ENCODE measurements around the gene DPM2.

Gene DPM2

GRCh38 chr9:127937388-127938297 lies at the start of gene DPM2:
Gene DPM2, minus strand, starts transcription at chr9:127937854. Its CDS starts 34 bp downstream, at chr9:127937820.
- DNase-seq: peak; percentile 42

- DNase-seq: no peak
Observed at GRCh38 chr9:127987103-127987614, 49.5 kb upstream of the DPM2 start.

- no peak for DNase-seq
Observed at GRCh38 chr9:127985011-127985410, 47.4 kb upstream of the DPM2 start.

- DNase-seq: no peak
Observed at GRCh38 chr9:127983847-127984289, 46.2 kb upstream of the DPM2 start.

GRCh38 chr9:127982912-127983311 lies 45.3 kb upstream of the DPM2 start:
- DNase-seq: no peak

DNA sequence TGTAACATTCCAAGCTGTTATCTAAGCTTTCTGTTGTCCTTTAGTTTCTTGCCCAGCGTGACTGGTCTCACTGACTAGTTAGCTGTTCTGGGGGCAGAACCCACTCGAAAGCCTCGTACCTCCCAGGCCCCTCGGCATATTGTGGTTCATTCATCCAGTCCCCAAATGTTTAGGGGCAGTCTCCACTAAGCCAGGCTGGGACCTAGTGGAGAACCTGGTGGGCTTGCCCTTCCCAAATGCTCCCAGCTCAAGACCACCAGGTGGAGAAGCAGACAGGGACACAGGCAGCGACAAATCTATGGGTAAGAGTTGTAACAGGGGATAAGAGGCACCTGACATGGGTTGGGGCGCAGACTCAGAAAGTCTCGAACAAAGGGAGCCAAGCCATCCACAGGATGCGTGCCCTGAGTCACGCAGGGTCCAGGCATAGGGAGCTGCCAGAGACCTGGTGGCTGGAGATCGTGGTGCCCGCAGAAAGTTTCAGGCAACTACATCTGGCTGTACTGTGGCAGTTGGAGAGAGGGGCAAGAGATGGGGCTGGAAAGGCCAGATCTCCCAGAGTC lies 44.0 kb upstream of the DPM2 start:
- no peak for DNase-seq

DNA sequence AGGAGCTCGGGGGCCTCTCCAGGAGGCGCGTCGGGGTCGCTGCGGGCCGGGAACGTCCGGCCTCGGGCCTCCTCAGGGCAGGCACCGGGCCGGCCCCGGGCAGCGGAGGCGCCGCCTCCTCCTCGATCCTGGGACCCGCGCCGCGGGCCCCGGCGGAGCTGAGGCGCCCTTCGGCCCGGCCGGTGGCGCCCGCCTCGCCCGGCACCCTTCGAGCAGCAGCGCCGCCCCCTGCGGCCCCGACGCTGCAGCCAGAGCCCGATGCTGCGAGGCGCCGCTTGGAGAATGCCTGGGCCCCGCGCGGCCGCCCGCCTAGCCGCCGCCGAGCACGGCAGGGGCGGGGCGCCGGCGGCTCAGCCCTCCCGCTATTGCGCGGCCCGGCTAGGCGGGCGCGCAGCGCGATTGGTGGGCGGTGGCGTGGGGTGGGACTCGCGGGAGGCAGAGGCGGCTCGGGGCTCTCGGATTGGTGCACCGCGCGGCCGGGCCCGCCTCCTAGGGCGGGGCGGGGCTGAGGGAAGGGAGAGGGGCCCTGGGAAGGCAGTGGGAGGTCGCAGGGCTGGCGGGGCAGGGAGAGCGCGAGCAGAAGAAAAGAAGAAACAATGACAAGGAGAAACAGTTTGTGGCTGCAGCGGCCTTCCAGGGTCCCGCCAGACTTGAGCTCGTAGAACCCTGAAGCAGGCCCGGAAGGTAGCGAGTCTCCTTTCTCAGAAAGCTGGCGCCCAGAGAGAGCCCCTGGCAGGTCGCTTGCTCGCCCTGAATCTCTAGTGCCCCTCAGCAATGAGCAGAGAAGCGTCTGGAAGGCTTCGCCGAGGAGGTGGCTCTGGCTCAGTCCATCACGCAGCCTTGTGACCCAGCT lies 43.3 kb upstream of the DPM2 start, which contains the start of gene EEIG1:
TSS of gene EEIG1 (minus strand) at position 284 of the 853 bp plus-strand sequence. CDS start 852 bp downstream, outside the sequence.
- DNase-seq: peak; percentile 81 to 88

DNA sequence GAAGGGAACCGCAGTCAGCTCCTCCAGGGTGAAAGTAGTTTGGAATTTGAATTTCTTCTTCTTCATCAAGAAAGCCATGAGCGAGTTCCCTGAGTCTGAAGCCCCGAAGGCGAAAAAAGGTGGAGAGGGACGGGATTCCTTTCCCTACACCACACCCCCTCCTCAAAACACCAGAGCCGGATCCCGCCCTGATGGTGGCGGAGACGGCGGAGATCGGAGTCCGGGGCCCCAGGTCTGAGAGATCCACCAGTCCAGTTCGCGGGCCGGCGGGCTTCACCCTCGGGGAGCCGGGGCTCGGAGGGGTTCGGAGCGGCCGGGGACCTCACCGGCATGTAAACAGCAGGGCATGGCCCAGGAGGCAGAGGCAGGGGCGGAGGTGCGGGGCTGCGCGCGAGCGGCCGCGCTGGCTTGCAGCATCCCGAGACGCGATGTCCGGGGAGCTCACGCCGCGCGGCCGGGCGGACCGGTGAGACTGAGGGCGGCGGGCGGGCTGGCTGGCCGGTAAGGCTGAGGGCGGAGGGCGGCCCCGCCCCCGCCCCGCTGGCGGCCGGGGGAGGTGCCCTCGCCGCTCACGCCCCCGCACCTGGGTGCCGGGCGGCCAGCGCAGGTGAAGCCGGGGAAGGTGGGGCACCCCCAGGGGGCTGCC lies 42.5 kb upstream of the DPM2 start:
- no peak for DNase-seq

DNA sequence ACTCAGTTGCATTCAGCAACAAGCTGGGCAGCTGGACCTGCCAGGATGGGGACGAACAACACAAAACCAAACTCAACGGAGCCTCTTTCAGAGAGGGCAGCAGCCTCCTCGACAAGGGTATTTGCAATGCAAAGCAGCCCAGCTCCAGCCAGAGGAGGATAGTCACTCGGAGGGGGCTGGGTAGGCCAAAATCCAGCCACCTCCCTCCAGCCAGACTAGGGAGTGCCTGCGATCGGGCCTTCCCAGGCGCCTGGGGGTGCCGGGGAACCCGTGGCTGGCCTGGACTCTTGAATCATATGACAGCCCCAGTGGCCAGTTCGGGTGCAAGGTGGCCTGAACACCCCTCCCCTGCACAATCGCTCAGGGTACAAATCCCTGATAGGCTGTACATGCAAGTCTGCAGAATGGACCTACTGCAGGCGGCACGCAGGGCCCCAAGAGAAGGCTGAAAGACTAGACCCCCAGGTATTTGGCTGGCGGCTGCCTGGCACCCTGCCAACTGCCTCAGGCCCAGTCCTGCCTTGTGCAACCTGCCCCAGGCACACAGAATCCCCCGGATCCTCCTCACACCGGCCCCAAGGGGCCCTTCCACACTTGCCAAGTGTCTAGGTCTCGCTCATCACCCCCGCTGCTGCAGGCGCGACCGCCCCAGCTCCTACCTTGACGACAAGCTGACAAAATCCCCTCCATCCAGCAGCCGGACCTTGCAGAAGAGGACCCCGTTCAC lies 41.8 kb upstream of the DPM2 start:
- no peak for DNase-seq

GRCh38 chr9:127979015-127979332 lies 41.3 kb upstream of the DPM2 start:
- no peak for DNase-seq

DNA sequence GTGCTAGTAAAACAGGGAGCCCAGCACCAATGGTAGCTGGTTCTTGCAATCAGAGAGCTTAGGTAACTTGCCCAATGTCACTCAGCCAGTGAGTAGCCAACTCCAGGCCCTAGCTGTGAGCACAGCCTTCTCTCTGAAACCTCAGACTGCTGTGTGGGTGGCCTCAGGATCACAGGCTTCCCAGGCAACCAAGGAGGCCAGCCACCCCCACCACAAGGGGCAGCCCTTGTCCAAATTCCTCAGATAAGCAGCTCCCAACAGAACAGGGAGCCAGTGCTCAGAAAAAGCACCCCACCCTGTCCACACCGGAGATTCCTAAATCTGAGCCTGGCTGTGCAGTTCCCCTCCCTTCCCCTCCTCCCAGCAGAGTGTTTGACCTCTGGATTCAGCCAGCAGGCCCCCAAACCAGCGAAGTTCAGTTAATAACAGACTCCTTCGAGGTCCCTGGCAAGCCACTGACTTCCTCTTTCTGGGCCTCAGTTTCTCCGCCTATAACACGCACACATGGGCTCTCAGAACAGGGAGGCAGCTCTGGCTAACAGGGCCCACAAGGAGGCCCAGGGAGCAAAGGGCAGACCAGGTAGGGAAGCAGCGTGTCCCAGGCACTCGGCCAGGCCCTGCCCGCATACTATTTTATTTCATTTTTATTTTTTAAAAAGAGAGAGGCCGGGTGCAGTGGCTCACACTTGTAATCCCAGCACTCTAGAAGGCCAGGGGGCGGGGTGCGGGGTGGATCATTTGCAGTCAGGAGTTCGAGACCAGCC lies 40.4 kb upstream of the DPM2 start:
- DNase-seq: no peak

DNA sequence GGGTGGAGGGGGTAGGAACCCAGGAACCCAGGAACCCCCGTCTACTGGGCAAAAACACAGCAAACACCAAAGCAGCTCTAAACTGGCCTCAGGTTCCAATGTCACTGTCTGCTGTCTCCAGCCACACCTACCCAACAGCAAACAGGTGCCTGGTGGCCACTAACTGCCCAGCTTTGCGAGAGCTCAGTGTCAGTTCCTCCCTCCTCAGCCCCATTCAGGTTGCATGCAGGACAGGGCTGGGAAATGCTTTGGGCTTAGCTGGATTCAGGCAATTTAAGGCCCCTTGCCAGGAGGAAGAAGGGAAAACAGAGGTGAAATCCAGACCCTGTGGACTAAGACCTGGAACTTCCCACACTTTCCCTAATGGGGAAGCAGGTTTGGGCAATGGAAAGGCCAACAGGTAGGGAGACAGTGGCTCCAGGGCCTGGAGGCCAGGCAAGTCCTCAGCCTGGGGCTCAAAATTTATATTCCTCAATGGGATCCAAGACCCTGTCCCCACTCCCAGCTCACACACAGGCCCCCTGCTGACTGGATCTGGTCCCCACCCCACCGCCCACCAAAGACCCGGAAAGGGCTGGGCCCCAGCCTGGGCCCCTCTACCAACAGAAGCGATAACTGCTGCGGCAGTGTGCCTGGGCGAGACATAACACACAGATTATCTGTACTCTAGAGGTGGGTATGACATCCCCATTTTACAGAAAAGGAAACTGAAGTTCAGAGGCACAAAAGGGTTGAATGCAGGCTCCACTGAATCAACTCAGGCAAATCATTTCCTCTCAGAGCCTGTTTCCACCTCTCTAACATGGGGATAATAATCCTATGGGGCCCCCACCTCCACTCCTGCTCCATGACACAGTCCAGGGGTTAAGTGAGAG lies 39.6 kb upstream of the DPM2 start:
- DNase-seq: no peak

GRCh38 chr9:127976498-127976897 lies 38.8 kb upstream of the DPM2 start:
- DNase-seq: no peak

DNA sequence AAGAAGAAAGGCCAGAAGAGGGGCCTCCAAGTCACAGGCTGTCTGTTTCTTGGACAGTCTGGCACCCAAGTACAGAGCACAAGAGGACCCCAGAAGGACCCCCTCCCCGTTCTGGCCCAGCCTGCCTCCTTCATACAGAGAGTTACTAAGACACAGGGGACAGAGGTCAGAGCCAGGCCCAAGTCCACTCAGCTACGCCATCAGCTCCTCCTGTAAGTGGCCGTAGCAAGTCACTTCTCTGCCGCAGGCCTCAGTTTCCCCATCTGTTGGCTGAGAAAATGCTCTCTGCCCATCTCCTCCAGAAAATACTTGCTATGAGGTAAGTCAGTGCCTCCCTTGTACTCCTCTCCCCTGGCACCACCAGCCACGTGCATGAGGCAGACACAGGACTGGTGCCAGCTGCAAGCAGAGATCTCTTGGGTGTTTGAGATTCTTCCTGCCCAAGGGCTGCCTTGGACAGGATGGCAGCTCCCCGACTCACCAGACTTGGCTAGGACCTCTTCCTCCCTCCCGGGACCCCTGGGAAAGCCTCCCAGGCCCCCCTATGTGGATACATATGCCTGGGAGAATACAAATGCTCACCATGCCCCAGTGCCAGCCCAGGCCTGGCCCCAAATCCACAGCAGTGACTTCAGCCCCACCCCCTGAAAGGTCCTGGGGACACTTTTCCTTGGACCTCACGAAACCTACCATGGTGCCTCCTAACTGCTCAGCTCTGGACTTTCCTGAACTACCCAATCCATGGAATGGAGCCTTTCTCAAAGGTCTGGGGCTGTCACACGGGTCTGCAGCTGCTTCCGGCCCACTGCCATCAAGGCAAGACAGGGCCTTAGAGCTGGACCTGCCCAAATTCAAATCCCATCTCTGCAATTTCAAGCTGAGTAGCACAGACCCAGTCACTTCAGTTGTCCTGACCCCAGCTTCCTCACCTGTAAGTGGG lies 38.0 kb upstream of the DPM2 start:
- no peak for DNase-seq

GRCh38 chr9:127974769-127975261 lies 37.2 kb upstream of the DPM2 start:
- no peak for DNase-seq

DNA sequence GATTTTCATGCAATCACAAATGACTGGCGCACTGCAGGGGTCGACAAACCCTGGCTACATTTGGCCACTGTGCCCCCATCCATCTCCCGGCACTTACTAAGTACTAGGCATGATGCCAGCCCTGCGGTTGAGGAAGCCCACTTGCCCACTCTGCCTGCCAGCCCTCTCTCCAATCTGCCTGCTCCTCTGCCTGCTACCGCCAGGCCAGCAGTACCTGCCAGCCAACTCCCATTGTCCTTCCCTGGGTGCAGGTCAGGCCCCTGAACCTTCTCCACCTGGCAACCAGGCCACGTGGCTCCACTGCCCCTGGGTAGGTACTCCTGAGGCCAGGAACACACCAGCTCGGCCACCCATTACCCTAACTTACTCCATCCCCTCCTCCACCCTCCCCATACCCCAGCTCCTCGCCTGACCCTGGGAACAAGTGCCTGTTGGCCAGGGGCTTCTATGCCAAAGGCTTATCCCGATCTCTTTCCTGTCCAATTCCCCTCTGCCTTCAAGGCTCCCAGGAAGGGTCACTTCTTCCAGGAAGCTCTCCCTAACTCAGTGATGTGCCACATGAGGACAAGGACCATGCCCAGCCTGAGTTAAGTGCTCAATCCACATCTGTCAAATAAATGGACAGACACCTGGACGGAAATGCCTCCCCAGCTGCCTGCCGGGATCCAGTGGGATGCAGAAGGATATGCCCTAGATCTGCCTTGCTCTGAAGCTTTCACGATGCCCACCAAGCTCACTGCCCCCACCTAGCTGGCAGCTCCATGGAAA lies 36.5 kb upstream of the DPM2 start:
- DNase-seq: no peak

DNA sequence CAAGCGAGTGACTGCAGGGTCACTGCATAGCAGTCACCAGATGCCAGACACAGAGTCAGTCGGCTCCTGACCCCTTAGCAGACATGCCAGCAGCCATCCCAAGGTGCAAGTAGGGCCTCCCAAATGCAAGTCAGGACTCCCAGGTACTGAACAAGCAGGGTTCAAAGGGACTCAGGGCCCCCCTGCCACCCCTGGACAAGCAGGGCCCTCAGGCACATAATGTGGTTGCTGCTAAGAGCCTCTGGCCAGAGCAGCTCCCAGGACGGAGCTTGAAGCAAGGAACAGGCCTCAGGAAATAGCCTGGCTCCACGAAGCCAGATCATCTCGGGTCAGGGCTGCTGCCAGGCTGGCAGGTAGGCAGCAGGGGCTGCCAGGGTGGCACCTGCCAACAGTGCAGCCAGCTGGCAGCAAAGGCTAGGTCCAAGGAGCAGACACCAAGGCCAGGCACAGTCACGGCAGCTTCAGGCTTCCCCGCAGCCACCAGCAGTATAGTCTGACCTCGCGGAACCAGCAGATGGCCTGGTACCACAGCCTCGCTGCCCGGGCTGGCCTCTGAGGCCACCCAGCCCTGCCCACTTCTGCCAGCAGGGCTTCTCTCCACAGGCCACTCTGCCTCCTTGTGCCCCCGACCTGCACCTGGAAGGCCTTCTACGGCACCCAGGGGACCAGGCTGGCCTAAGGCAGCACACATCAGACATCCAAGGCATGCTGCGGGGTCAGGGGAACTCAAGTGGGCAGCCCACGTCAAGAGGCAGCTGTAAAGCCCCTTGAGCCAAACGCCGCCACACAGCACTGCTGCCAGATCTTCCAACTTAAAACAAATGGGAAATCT lies 35.7 kb upstream of the DPM2 start:
- DNase-seq: no peak

All from bone marrow (tissue), 2 donors.